ENCODE results near the gene PCDHB6. TPM values are rescaled to one million over a fixed set of nuclear protein-coding genes. Genes with fewer than 3 reads are reported as not detected.
"Not testable (repeated sequence)": the region's sequence is repeated elsewhere in the genome, so short reads cannot be mapped to it uniquely, and the experiment has no call there.

The PCDHB6 gene
- total RNA-seq, 1 donor from 2014 or later = 0.32 TPM

GRCh38 chr5:141155540-141156374 lies 5.9 kb downstream of the PCDHB6 start:
- no peak for ATAC-seq
- no peak for DNase-seq

GRCh38 chr5:141157356-141157755 lies 7.5 kb downstream of the PCDHB6 start:
- DNase-seq; ATAC-seq; intact Hi-C loops (cut with micrococcal nuclease): not testable (repeated sequence)

More at GRCh38 chr5:141155540-141156374, 5.9 kb downstream of the PCDHB6 start:
- intact Hi-C loops (cut with micrococcal nuclease) = no loop called here

- DNase-seq; intact Hi-C loops (cut with micrococcal nuclease); ATAC-seq: not testable (repeated sequence)
Measured at GRCh38 chr5:141157901-141158300, 8.0 kb downstream of the PCDHB6 start.

- intact Hi-C loops (cut with micrococcal nuclease) = no loop called here
- DNase-seq (no peak), ATAC-seq (no peak)
Measured at GRCh38 chr5:141172381-141173204, 22.7 kb downstream of the PCDHB6 start, which contains the start of gene PCDHB7. PCDHB7 (plus strand) TSS chr5:141172644; CDS start chr5:141172836, 192 bp downstream.

- ATAC-seq; intact Hi-C loops (cut with micrococcal nuclease); DNase-seq: not testable (repeated sequence)
Measured at GRCh38 chr5:141174291-141175104, 24.6 kb downstream of the PCDHB6 start.

- ATAC-seq (no peak), DNase-seq (no peak)
- intact Hi-C loops (cut with micrococcal nuclease) = no loop called here
Measured at GRCh38 chr5:141175933-141176332, 26.1 kb downstream of the PCDHB6 start.

- ATAC-seq = peak; percentile 57
- intact Hi-C loops (cut with micrococcal nuclease); DNase-seq: not testable (repeated sequence)
Measured at GRCh38 chr5:141177577-141178191, 27.8 kb downstream of the PCDHB6 start, which contains the start of gene PCDHB8. PCDHB8 (plus strand) TSS chr5:141177790; CDS start chr5:141178035, 245 bp downstream.

- intact Hi-C loops (cut with micrococcal nuclease); DNase-seq; ATAC-seq: not testable (repeated sequence)
Measured at GRCh38 chr5:141179371-141179770, 29.5 kb downstream of the PCDHB6 start.

GRCh38 chr5:141179876-141180275 lies 30.0 kb downstream of the PCDHB6 start:
- ATAC-seq; intact Hi-C loops (cut with micrococcal nuclease); DNase-seq: not testable (repeated sequence)

- intact Hi-C loops (cut with micrococcal nuclease) = no loop called here
- DNase-seq (no peak), ATAC-seq (no peak)
Measured at GRCh38 chr5:141180313-141180712, 30.5 kb downstream of the PCDHB6 start.

GRCh38 chr5:141182248-141182647 lies 32.4 kb downstream of the PCDHB6 start, which contains the start of gene PCDHB16:
PCDHB16 (plus strand) TSS chr5:141182387; CDS start chr5:141182560, 173 bp downstream.
- DNase-seq (peak; percentile 37), ATAC-seq (peak; percentile 54)

GRCh38 chr5:141184117-141184855 lies 34.4 kb downstream of the PCDHB6 start:
- DNase-seq; ATAC-seq; intact Hi-C loops (cut with micrococcal nuclease): not testable (repeated sequence)

More at GRCh38 chr5:141182248-141182647, 32.4 kb downstream of the PCDHB6 start, which contains the start of gene PCDHB16:
- intact Hi-C loops (cut with micrococcal nuclease) = no loop called here

GRCh38 chr5:141186897-141187512 lies 37.1 kb downstream of the PCDHB6 start, which contains the start of gene PCDHB9:
PCDHB9 (plus strand) TSS chr5:141187161; CDS start chr5:141187319, 158 bp downstream.
- intact Hi-C loops (cut with micrococcal nuclease) = no loop called here
- ATAC-seq = no peak
- DNase-seq = no peak

- DNase-seq; ATAC-seq; intact Hi-C loops (cut with micrococcal nuclease): not testable (repeated sequence)
Measured at GRCh38 chr5:141188682-141189081, 38.8 kb downstream of the PCDHB6 start.

GRCh38 chr5:141189131-141189530 lies 39.3 kb downstream of the PCDHB6 start:
- DNase-seq = not testable (repeated sequence)

GRCh38 chr5:141192110-141192725 lies 42.4 kb downstream of the PCDHB6 start, which contains the start of gene PCDHB10:
PCDHB10 (plus strand) TSS chr5:141192353; CDS start chr5:141192553, 200 bp downstream.
- intact Hi-C loops (cut with micrococcal nuclease) = no loop called here
- no peak for ATAC-seq
- DNase-seq = no peak

More at GRCh38 chr5:141189131-141189530, 39.3 kb downstream of the PCDHB6 start:
- ATAC-seq; intact Hi-C loops (cut with micrococcal nuclease): not testable (repeated sequence)

Data from left ventricle myocardium superior (tissue), 1 donor.